ENCODE results near the gene XPA.

The XPA gene

GRCh38 chr9:97660340-97660739 is 36.8 kb downstream of the XPA start:
- no peak overlapping the region for H3K4me3 ChIP-seq (replicated peaks; ENCODE audit: low read depth, low read length)
- TF ChIP-seq CTCF (IDR thresholded peaks at IDR 0.05; ENCODE audit: low read depth, low read length, missing control alignments) = no peak
- DNase-seq (ENCODE audit: extremely low read depth, low read depth) = no peak

GRCh38 chr9:97659771-97660170 is 37.4 kb downstream of the XPA start:
- no peak for TF ChIP-seq CTCF (IDR thresholded peaks at IDR 0.05; ENCODE audit: low read depth, low read length, missing control alignments)
- DNase-seq (ENCODE audit: extremely low read depth, low read depth) = no peak
- H3K4me3 ChIP-seq (replicated peaks; ENCODE audit: low read depth, low read length) = no peak overlapping the region

GRCh38 chr9:97658707-97659106 is 38.4 kb downstream of the XPA start:
- TF ChIP-seq CTCF (IDR thresholded peaks at IDR 0.05; ENCODE audit: low read depth, low read length, missing control alignments) = no peak
- H3K4me3 ChIP-seq (replicated peaks; ENCODE audit: low read depth, low read length) = no peak overlapping the region
- DNase-seq (ENCODE audit: extremely low read depth, low read depth) = no peak

- no peak overlapping the region for H3K4me3 ChIP-seq (replicated peaks; ENCODE audit: low read depth, low read length)
- TF ChIP-seq CTCF (IDR thresholded peaks at IDR 0.05; ENCODE audit: low read depth, low read length, missing control alignments) = no peak
- DNase-seq (ENCODE audit: extremely low read depth, low read depth) = no peak
These were observed 45.5 kb downstream of the XPA start for GRCh38 chr9:97651646-97652045.

GRCh38 chr9:97647996-97648395 is 49.1 kb downstream of the XPA start:
- no peak overlapping the region for H3K4me3 ChIP-seq (replicated peaks; ENCODE audit: low read depth, low read length)
- TF ChIP-seq CTCF (IDR thresholded peaks at IDR 0.05; ENCODE audit: low read depth, low read length, missing control alignments) = no peak
- no peak for DNase-seq (ENCODE audit: extremely low read depth, low read depth)

- H3K4me3 ChIP-seq (replicated peaks; ENCODE audit: low read depth, low read length) = no peak overlapping the region
- no peak for DNase-seq (ENCODE audit: extremely low read depth, low read depth)
- no peak for TF ChIP-seq CTCF (IDR thresholded peaks at IDR 0.05; ENCODE audit: low read depth, low read length, missing control alignments)
These were observed 51.4 kb downstream of the XPA start for GRCh38 chr9:97645720-97646119.

GRCh38 chr9:97640325-97640724 is 56.8 kb downstream of the XPA start:
- no peak for TF ChIP-seq CTCF (IDR thresholded peaks at IDR 0.05; ENCODE audit: low read depth, low read length, missing control alignments)
- H3K4me3 ChIP-seq (replicated peaks; ENCODE audit: low read depth, low read length) = no peak overlapping the region
- DNase-seq (ENCODE audit: extremely low read depth, low read depth) = no peak
